ENCODE measurements around the gene GJA3.

DNA sequence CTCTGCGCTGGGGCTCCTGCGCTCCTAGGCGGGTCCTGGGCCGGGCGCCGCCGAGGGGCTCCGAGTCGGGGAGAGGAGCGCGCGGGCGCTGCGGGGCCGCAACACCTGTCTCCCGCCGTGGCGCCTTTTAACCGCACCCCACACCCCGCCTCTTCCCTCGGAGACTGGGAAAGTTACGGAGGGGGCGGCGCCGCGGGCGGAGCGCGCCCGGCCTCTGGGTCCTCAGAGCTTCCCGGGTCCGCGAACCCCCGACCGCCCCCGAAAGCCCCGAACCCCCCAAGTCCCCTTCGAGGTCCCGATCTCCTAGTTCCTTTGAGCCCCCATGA is 31.9 kb upstream of the GJA3 start, which contains the start of gene GJB2:
- TF ChIP-seq BRCA1 (IDR thresholded peaks at IDR 0.05) (no peak), BRCA1 (CRISPR knock-in tag; IDR thresholded peaks at IDR 0.05) (no peak), CTCF (IDR thresholded peaks at IDR 0.05 in 2 of 3, conservative IDR thresholded peaks at IDR 0.05 in 1 of 3; ENCODE audit: insufficient read depth in 2 of 3, low read depth in 1 of 3, low read length in 3 of 3) (no peak), SMAD1 (IDR thresholded peaks at IDR 0.05; ENCODE audit: low read depth, low read length, partially characterized antibody) (no peak), GATA2 (CRISPR knock-in tag; IDR thresholded peaks at IDR 0.05) (no peak), SIX5 (IDR thresholded peaks at IDR 0.05; ENCODE audit: borderline replicate concordance in 1 of 2, insufficient read depth in 1 of 2, low read depth in 1 of 2, low read length in 2 of 2) (no peak)
- TF ChIP-seq, protein P1, sequence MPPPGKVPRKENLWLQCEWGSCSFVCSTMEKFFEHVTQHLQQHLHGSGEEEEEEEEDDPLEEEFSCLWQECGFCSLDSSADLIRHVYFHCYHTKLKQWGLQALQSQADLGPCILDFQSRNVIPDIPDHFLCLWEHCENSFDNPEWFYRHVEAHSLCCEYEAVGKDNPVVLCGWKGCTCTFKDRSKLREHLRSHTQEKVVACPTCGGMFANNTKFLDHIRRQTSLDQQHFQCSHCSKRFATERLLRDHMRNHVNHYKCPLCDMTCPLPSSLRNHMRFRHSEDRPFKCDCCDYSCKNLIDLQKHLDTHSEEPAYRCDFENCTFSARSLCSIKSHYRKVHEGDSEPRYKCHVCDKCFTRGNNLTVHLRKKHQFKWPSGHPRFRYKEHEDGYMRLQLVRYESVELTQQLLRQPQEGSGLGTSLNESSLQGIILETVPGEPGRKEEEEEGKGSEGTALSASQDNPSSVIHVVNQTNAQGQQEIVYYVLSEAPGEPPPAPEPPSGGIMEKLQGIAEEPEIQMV (tag; conservative IDR thresholded peaks at IDR 0.05; ENCODE audit: low read depth) = no peak
